Posterior cingulate gyrus (tissue), 11 donors: ENCODE measurements around the gene TBC1D22A.

Source experiments
- DNase-seq, 10 donors: peaks; one replicate each; pipeline versions ENCODE4 v3.0.0 to v3.0.0-alpha.2; 2020 to 2021; ENCODE audit warnings: mixed read lengths in 3 of 10
- intact Hi-C: fragments of 100-400 bp; cut with DNase I; formaldehyde crosslinking; loops from one replicate; pipeline ENCODE4 v1.15.1; 2023

The TBC1D22A gene

GRCh38 chr22:46911346-46911745 lies 148.9 kb downstream of the TBC1D22A start:
- intact Hi-C loops = no loop called here
- DNase-seq = peak in 1 of 10 donors; percentile 30

- no peak for DNase-seq
- intact Hi-C loops = no loop called here
Observed at GRCh38 chr22:46913351-46913750, 150.9 kb downstream of the TBC1D22A start.

GRCh38 chr22:46914481-46914880 lies 152.0 kb downstream of the TBC1D22A start:
- no peak for DNase-seq
- intact Hi-C loops = no loop called here

GRCh38 chr22:46914916-46915894 lies 152.8 kb downstream of the TBC1D22A start:
- intact Hi-C loops = no loop called here
- DNase-seq = peak in 1 of 10 donors; percentile 44

GRCh38 chr22:46915950-46916730 lies 153.7 kb downstream of the TBC1D22A start:
- DNase-seq = no peak
- intact Hi-C loops = no loop called here

GRCh38 chr22:46916886-46917770 lies 154.7 kb downstream of the TBC1D22A start:
- intact Hi-C loops = no loop called here
- DNase-seq = peak in 1 of 10 donors; percentile 45

GRCh38 chr22:46917771-46918101 lies 155.3 kb downstream of the TBC1D22A start:
- intact Hi-C loops = no loop called here
- DNase-seq = peak in 1 of 10 donors; percentile 42

- DNase-seq = peak in 1 of 10 donors; percentile 47
- intact Hi-C loops = no loop called here
Observed at GRCh38 chr22:46918197-46918596, 155.7 kb downstream of the TBC1D22A start.

- no peak for DNase-seq
- intact Hi-C loops = no loop called here
Observed at GRCh38 chr22:46922037-46922436, 159.6 kb downstream of the TBC1D22A start.

- intact Hi-C loops = no loop called here
- no peak for DNase-seq
Observed at GRCh38 chr22:46923394-46923793, 160.9 kb downstream of the TBC1D22A start.

GRCh38 chr22:46925818-46926217 lies 163.4 kb downstream of the TBC1D22A start:
- intact Hi-C loops = no loop called here
- no peak for DNase-seq

- intact Hi-C loops = no loop called here
- no peak for DNase-seq
Observed at GRCh38 chr22:46929046-46929709, 166.7 kb downstream of the TBC1D22A start.

- intact Hi-C loops = no loop called here
- DNase-seq = no peak
Observed at GRCh38 chr22:46929710-46930204, 167.3 kb downstream of the TBC1D22A start.

- intact Hi-C loops = no loop called here
- DNase-seq = peak in 1 of 10 donors; percentile 77
Observed at GRCh38 chr22:46931414-46931813, 169.0 kb downstream of the TBC1D22A start.

GRCh38 chr22:46931881-46932280 lies 169.4 kb downstream of the TBC1D22A start:
- peak in 1 of 10 donors; percentile 56 for DNase-seq
- intact Hi-C loops = no loop called here

GRCh38 chr22:46933040-46933930 lies 170.8 kb downstream of the TBC1D22A start:
- intact Hi-C loops = no loop called here
- no peak for DNase-seq

GRCh38 chr22:46934172-46934745 lies 171.8 kb downstream of the TBC1D22A start:
- DNase-seq = peak in 1 of 10 donors; percentile 59
- intact Hi-C loops = no loop called here

GRCh38 chr22:46934746-46935491 lies 172.5 kb downstream of the TBC1D22A start:
- intact Hi-C loops = no loop called here
- peak in 1 of 10 donors; percentile 70 for DNase-seq
